ENCODE data around the gene BOK. TPM values are rescaled to one million over a fixed set of nuclear protein-coding genes. Genes with fewer than 3 reads are reported as not detected.

BOK gene
- total and polyA plus RNA-seq, 9 of the 15 experiments (the other 6 are each of a cell fraction or from before 2014, with no cell fraction given), result 0.03 to 3.3 (median 2.0) TPM; not detected in 1

- ChIA-PET POLR2A (interaction anchor here (1.2 kb wide), 1 partner anchor 19 kb away, joined by 6 read pairs; no protein-coding TSS in a partner anchor), CTCF (ENCODE audit: low intra/inter-chr PET ratio) (no interaction called here)
- ATAC-seq, result no peak
- no peak for FAIRE-seq
- H4K20me1 ChIP-seq (replicated peaks; ENCODE audit: control insufficient read depth, insufficient read depth, low read length), result no peaks in the 10 kb centered on the region
- H3K9me3 ChIP-seq (replicated peaks; ENCODE audit: control insufficient read depth, insufficient read depth, low read depth, low read length), result no peaks in the 10 kb centered on the region
- intact Hi-C loops (cut with micrococcal nuclease), result no loop called here
- no peak overlapping the region for H2AFZ ChIP-seq (ENCODE audit: low read depth, low read length)
- no peak overlapping the region for H3K4me2 ChIP-seq (ENCODE audit: insufficient read depth, low read length)
- no TSS peak for BruUV-seq (replicated peaks)
- peaks cover 2 to 26% of the 10 kb centered on the region in 2 experiments; a peak in 2 of 5 replicates for H3K4me1 ChIP-seq (replicated peaks in 1 of 2; ENCODE audit: control insufficient read depth in 2 of 2, insufficient read depth in 2 of 2, low read length in 2 of 2)
- H3K27me3 ChIP-seq (ENCODE audit: control insufficient read depth in 2 of 2, insufficient read depth in 2 of 2, low read length in 2 of 2), result peaks cover 0 to 19% of the 10 kb centered on the region in 2 experiments; a peak in 2 of 5 replicates
- H3K4me3 ChIP-seq, result no peak overlapping the region
- no peak overlapping the region for H3K27ac ChIP-seq (ENCODE audit: extremely low read depth, low read depth, low read length)
- no peaks in the 10 kb centered on the region for H3K79me2 ChIP-seq (ENCODE audit: control insufficient read depth, insufficient read depth, low read length)
- in situ Hi-C loops (cut with MboI), result no loop called here
- no peaks in the 10 kb centered on the region for H3K9me1 ChIP-seq (ENCODE audit: control insufficient read depth, insufficient read depth, low read length)
- no peak overlapping the region for H3K9ac ChIP-seq (ENCODE audit: insufficient read depth in 1 of 2, low read depth in 2 of 2, low read length in 2 of 2)
- WGBS (ENCODE audit: insufficient coverage, low coverage, missing lambda C conversion rate), result 30% methylated on average over 16 of the region's 33 CpGs
- TF ChIP-seq ZNF121 (CRISPR knock-in tag; conservative IDR thresholded peaks at IDR 0.05) (no peak), ZNF324 (CRISPR knock-in tag; IDR thresholded peaks at IDR 0.05) (no peak), MECOM (CRISPR knock-in tag; IDR thresholded peaks at IDR 0.05) (no peak)
- H3K36me3 ChIP-seq (ENCODE audit: control insufficient read depth, insufficient read depth, low read length), result no peaks in the 10 kb centered on the region
- no peak for DNase-seq (ENCODE audit: extremely low read depth in 1 of 4, low spot score in 3 of 4)
Measured at GRCh38 chr2:241551998-241552737, 6.4 kb upstream of the BOK start.

DNA sequence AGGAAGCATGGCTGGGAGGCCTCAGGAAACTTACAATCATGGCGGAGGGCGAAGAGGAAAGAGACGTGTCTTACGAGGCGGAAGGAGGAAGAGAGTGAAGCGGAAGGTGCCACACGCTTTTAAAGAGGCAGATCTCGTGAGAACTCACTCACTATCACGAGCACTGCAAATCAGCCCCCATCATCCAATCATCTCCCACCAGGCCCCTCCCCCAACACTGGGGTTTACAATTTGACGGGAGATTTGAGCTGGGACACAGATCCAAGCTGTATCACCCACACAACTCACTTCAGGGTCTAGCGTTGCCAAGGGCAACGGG is 5.1 kb upstream of the BOK start:
- ChIA-PET CTCF (ENCODE audit: low intra/inter-chr PET ratio) (no interaction called here), POLR2A (no interaction called here)
- Histone ChIP-seq H3K9ac (ENCODE audit: insufficient read depth in 1 of 2, low read depth in 2 of 2, low read length in 2 of 2) (no peak overlapping the region), H3K36me3 (ENCODE audit: control insufficient read depth, insufficient read depth, low read length) (no peaks in the 10 kb centered on the region), H3K4me3 (no peak overlapping the region), H4K20me1 (replicated peaks; ENCODE audit: control insufficient read depth, insufficient read depth, low read length) (no peaks in the 10 kb centered on the region), H3K27me3 (ENCODE audit: control insufficient read depth in 2 of 2, insufficient read depth in 2 of 2, low read length in 2 of 2) (peaks cover 0 to 12% of the 10 kb centered on the region in 2 experiments; a peak in 2 of 5 replicates), H3K27ac (ENCODE audit: extremely low read depth, low read depth, low read length) (no peak overlapping the region), H3K4me1 (replicated peaks in 1 of 2; ENCODE audit: control insufficient read depth in 2 of 2, insufficient read depth in 2 of 2, low read length in 2 of 2) (peaks cover 0 to 24% of the 10 kb centered on the region in 2 experiments; a peak in 2 of 5 replicates), H3K9me1 (ENCODE audit: control insufficient read depth, insufficient read depth, low read length) (no peaks in the 10 kb centered on the region), H3K4me2 (ENCODE audit: insufficient read depth, low read length) (no peak overlapping the region), H2AFZ (ENCODE audit: low read depth, low read length) (no peak overlapping the region), H3K79me2 (ENCODE audit: control insufficient read depth, insufficient read depth, low read length) (no peaks in the 10 kb centered on the region), H3K9me3 (replicated peaks; ENCODE audit: control insufficient read depth, insufficient read depth, low read depth, low read length) (no peaks in the 10 kb centered on the region)
- FAIRE-seq (no peak), DNase-seq (ENCODE audit: extremely low read depth in 1 of 4, low spot score in 3 of 4) (no peak), ATAC-seq (no peak)
- in situ Hi-C loops (cut with MboI) (no loop called here), intact Hi-C loops (cut with micrococcal nuclease) (no loop called here)
- 9% methylated on average over 7 of the region's 12 CpGs for whole genome bisulfite sequencing (ENCODE audit: insufficient coverage, low coverage, missing lambda C conversion rate)
- BruUV-seq (replicated peaks), result no TSS peak
- no peak for TF ChIP-seq FOXO4 (CRISPR knock-in tag; IDR thresholded peaks at IDR 0.05)
- TF ChIP-seq CHD2 (IDR thresholded peaks at IDR 0.05; ENCODE audit: low read depth, low read length), result peak; percentile 67; the same call in 1 of the 2 replicates
- peak; percentile 66; the same call in 1 of the 2 replicates for TF ChIP-seq RFX1 (IDR thresholded peaks at IDR 0.05)

Measured in K562 (cell line).